ENCODE results near the gene IL22RA2.
"Not testable (repeated sequence)": the region's sequence is repeated elsewhere in the genome, so short reads cannot be mapped to it uniquely, and the experiment has no call there.

Gene IL22RA2

DNA sequence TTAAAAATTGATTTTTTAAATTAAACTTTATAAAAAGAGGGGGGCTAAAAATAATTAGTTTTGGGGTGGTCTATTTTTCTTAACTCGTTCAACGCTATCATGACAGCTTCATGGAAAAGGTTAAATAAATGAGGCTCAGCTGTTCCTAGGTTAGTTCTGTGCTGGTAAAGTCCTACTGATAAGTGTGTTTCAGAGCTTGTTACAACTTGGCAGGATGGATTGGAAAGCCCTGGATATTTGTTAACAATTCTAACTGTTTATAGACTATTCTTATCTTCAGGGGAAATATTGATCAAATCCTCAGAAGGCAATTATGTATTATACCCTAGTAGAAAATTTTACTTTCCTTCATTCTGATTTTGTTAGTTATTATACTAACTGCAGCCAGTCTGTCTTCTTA lies 50.4 kb downstream of the IL22RA2 start:
- no peak for DNase-seq (ENCODE audit: low read depth)

DNA sequence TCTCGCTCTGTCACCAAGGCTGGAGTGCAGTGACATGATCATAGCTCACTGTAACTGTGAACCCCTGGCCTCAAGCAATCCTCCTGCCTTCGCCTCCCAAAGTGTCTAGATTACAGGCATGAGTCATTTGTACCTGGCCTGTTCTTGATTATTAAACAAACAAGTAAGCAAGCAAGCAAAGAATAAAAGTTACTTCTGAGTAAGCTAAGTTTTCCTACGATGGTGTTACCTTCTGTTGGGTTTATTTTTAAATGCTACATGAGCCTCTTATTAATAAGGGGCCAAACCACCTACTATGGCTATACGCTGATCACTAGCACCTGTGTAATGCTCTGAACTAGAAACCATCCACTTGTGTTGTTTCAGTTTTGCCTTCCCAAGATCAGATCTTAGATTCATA lies 50.8 kb downstream of the IL22RA2 start:
- no peak for DNase-seq (ENCODE audit: low read depth)

DNA sequence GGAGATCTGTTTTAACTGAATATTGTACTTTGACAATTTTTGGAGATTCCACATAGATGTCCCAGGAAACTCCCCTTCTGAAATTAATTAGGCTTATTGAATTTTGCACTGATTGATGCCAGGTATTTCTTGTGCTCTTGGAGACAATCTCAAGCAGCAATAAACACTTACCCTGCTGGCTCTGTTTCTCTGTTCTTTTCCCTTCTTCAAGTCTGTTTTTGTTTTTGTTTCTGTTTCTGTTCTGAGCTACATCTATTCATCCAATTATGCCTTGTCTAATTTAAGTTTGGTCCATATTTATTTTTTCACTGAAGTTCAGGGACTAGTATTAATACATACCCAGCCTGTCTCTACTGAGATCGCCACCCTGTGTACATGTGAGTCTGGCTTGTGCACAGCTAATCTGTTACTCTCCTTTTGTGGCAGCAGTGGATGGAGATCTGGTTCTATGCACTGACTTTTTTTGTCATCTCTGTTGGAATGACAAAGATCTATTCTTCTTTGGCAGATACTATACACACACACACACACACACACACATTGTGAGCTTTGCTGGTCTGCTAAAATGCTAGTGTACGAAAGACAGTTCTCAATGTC lies 51.9 kb downstream of the IL22RA2 start:
- DNase-seq (ENCODE audit: low read depth), result no peak

DNA sequence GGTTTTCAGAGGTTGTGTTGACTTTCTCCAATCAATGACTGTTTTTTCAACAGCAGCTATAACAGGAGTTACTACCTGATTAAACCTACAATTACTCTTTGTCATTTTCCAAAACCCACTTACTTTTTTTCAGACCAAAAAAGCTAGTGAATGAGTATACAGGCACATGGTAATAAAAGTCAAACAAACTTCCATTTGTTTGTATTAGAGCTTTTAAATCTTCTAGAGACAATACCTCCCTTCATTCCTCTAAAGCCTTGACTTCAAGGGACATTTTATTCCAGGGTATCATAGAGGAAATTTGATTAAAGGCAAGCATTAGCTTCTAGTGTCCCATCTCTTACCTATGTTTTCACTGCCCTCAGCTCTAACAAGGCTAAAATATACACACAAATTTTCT lies 52.7 kb downstream of the IL22RA2 start:
- no peak for DNase-seq (ENCODE audit: low read depth)

DNA sequence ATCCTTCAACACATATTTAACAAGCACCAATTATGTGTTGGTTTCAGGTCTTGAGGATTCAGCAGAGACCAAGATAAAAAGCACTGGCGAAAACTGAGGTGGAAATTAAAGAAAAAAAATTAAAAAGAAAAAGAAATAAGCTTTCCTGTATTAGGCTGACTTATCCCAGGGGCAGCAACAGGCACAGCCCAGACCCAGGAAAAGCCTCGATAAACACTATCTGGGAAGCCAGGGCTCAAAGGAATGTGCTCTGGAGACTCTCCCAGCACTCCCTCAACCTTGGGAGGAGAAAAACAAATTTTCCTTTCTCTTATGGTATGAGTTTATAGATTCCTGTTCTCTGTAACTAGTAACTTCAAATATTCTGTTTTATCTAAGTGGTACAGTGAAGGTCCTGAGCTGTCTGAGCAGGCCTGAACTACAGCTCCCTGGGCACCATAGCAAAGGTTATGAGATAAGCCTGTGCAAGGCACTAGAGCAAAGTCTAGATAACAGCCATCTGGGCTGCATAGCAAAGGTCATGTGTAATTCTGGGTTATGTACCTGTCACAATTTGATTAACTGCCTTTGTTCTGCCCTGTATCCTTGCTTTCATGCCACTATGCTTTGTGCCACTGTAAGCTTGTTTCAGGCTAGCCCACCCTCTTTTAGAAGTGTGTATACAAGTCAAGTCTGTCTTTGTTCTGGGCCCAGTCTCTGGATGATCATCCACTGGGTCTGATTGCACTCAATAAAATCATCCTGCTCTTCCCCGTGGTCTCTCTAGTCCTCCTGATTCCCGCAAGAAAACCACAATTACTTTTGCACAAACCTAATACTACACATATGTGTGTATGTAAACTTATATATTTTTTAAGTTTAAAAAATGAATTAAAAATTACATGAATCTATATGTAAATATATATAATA lies 54.0 kb downstream of the IL22RA2 start:
- DNase-seq (ENCODE audit: low read depth), result no peak

DNA sequence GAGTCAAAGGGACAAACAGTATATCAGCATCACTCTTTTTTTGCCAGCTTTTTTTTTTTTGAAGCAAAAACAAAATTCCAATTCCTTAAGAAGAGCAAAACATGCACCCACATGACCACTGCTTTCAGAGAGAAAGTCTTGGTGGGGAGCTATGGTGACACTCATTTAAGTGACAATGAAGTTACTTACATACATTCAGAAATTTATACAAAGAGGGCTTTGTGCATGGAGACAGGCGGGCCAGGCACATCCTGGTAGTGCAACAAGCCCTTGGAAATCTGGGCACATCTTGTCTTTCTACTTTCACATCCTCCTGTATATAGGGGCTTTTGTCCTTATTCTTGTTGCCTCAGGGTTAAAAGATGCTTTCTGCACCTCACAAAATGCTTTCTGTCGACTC lies 55.9 kb downstream of the IL22RA2 start:
- no peak for DNase-seq (ENCODE audit: low read depth)

DNA sequence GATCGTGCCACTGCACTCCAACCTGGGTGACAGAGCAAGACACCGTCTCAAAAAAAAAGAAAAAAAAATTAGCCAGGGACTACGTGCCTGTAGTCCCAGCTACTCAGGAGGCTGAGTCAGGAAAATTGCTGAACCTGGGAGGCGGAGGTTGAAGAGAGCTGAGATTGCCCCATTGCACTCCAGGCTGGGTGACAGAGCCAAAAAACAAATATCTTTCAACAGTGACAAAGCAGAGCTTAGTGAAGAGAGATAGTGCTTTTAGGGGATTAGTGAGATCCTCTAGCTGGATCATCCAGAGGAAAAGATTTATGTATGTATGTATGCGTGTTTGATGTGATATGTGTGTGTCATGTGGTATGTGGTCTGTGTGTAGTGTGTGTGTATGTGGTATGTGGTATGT lies 56.6 kb downstream of the IL22RA2 start:
- no peak for DNase-seq (ENCODE audit: low read depth)

DNA sequence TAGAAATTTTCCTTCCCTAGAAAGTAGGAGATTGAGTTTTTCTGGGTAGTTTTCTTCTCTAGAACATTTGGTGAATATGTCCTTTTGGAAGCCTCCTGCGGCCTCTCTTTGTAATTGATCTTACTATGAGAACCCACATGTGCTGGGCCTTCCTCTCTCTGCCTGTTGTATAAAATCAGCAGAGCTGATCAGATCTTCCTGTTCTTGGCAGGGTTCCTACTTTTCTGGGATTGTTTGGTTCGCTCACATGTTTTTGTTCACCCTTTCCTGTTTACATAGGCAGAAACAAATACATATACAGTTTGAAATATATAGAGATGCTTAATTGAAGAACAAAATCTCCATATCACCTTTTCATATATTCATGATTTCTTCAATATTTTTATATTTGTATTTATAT lies 57.8 kb downstream of the IL22RA2 start:
- no peak for DNase-seq (ENCODE audit: low read depth)

DNA sequence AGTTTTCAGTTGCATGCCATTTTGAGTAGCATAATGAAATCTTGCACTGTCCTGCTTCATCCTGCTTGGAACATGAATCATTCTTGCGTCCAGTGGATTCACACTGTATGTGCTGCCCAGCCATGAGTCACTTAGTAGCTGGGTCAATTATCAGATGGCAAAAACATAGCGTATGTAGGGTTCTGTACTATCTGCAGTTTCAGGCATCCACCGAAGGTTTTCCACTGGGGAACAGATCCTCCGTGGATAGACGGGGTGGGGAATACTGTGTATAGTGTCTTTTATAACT lies 61.4 kb downstream of the IL22RA2 start:
- peak; percentile 62 for DNase-seq (ENCODE audit: low read depth)

DNA sequence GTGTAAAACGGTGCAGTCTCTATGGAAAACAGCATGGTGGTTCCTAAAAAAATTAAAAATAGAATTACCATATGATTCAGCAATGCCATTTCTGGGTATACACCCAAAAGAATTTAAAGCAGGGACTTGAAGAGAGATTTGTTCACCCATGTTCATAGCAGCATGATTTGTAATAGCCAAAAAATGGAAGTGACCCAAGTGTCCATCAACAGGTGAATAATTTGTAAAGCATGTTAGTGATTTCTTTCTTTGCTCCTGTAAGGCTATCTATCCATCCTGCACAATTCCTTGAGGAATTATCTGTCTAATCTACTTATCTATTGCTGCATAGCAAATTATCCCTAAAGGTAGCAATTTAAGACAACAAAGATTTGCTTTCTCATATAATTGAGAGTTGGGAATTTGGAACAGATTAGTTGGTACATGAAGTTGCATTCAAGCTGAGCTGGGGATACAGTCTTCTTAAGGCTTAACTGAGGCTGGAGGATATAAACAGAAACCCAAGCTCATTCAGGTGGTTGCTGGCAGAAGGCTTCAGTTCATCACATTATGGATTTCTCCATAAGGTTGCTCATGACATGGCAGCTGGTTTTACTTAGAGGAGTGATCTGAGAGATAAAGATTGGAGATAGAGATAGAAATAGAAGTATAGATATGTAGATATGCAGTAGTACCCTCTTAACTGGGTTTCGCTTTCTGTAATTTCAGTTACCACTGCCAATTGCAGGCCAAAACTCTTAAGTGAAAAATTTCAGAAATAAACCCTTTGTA lies 62.0 kb downstream of the IL22RA2 start:
- peak; percentile 2 for DNase-seq (ENCODE audit: low read depth)

DNA sequence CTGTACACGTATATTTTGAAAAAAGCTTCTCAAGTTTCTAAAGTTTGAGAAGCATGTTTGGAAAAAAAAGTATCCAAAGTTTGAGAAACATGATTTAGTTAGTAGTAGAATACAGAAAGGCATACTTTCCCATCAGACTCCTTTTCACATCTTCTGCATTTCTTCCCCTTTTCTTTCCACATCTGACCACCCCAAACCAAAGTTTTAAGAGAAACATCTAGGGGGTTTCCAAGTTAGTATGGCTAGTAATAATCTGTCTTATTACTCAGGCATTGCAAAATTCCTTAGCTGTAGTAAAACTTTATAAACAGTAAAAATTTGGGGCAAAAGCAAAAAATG lies 65.7 kb downstream of the IL22RA2 start:
- DNase-seq (ENCODE audit: low read depth), result no peak

DNA sequence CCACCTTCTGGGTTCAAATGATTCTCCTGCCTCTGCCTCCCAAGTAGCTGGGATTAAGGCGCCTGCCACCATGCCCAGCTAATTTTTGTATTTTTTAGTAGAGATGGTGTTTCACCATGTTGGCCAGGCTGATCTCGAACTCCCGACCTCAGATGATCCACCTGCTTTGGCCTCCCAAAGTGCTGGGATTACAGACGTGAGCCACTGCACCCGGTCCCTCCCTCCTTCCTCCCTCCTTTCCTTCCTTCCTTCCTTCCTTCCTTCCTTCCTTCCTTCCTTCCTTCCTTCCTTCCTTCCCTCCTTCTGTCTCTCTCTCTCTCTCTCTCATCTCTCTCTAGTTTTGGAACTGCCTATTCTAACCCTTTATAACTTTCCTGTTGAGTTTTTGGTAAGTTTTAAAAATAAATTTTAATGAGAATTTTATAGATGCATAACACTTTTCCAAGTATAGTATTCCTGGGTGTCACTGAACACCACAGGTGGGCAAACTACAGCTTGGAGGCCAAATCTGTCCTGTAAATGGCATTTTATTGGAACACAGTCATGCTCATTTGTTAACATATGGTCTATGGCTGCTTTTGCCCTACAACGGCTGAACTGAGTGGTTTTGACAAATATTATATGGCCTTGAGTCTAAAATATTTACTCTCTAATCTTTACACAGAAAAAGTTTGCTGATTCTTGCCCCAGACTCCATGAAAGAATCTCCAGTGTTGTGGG lies 66.2 kb downstream of the IL22RA2 start:
- not testable (repeated sequence) for DNase-seq (ENCODE audit: low read depth)

DNA sequence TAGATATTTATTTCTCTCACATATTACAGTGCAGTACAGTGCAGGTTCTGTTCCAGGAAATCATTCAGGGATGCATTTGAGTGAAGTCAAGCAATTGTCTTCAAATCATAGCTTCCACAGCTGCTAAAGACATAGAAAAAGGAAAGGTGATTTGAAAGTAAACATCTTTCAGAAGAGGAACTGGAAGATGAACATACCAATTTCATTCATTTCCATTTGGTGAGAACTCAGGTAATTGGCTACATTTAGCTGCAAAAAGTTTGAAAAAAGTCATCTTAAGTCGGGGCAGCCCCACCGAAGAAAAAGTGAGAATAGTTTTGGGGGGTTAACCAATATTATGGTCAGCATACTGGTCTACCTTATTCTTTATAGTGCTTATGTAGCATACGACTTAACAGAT lies 67.3 kb downstream of the IL22RA2 start:
- DNase-seq (ENCODE audit: low read depth), result no peak

DNA sequence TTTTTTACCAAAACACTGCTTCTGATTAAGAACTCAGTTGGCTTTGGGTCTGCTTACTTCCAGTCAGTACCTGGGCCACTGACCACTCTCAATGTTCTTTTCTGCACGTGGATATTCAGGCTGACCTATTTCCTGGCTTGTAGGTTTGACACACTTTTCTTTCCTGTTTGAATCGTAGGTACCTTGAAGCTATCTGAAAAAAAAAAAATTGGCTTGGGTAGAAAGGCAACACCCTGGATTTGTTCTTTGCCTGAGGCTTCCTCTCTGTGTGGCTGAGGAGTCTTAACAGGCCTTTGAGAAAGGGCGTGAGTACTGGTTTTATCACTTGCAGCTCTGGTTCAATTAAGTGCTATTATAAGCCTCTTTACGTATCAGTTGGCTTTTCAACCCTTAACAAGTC lies 68.1 kb downstream of the IL22RA2 start:
- no peak for DNase-seq (ENCODE audit: low read depth)

DNA sequence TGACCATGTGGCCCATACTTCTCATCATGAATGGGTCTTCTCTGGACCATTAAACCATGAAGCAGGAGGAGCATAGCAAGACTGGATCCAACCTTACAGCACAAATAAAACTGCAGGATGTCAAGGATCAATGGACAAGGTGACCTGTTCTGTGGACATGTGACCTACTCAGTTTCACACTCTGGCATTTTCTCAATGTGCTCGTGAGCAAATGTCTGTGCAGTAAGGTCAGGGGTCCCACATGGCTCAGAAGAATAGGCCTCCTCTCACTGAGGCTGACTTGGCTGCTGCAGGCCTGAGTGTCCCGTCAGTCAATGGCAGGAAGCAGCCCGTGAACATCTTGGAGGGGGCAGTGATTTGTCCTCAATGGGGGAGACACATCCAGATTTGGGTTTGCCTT lies 68.5 kb downstream of the IL22RA2 start:
- no peak for DNase-seq (ENCODE audit: low read depth)

DNA sequence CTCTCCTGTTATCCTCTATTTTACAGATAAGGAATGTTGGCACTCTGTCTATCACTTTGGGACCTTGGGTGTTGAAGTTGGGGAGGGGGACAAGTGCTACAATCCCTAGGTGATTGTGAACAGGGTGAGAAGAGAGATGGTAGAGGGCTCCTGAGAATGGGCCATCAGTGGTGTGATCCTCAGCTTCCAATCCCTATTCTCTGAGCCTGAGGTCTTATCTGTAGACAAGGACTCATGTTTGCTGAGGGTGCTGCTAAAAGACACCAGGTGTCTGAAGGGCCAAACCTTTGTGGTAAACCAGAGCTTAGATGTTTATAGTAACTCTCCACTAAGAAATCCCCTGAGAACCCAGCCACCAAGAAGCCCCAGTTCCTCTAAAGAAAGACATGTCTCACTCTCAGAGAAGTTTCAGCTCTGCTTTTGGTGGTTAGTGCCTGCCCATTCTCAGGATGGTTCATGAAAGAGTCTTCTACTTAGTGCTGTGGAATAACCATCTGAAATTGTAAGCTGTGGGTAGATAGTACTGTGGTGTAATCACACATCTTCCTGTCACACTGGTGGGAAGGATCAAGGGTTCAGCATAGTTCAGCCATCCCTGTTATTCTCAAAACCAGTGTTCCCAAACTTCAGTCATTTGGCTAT lies 70.5 kb downstream of the IL22RA2 start:
- no peak for DNase-seq (ENCODE audit: low read depth)

DNA sequence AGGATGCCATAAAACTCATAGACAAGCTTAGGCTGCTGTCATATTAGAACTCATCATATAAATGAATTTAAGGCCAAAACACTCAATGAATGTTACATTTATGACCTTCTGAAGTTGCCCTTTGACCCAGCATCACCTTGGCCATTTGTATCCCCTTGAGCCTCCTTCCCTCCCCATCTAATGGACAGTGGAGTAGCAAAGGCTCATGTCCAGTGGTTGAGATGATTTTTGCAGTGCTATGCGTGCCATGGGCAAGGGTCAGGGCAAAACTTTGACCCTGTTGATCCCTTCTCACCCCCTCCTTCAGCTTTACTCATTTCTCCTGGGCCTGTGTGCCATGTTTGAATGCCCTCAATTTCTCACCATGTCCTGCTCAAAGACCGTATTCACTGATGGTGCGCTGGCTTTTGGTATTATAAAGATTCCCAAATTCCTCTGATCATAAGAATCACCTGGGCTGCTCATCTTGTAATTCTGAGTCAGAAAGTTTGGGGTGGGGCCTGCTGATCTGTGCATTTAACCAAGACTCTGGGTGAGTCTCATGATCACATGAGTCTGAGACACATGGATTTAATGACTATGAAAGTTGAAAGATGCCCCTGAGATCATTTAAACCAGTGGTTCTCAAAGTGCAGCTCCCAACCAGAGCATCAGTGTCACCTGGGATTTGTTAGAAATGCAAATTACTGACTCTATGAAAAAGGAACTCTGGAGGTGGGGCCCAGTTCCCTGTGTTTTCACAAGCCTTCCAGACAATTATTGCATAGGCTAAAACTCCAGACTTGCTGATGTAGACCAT lies 71.2 kb downstream of the IL22RA2 start:
- DNase-seq (ENCODE audit: low read depth), result no peak

DNA sequence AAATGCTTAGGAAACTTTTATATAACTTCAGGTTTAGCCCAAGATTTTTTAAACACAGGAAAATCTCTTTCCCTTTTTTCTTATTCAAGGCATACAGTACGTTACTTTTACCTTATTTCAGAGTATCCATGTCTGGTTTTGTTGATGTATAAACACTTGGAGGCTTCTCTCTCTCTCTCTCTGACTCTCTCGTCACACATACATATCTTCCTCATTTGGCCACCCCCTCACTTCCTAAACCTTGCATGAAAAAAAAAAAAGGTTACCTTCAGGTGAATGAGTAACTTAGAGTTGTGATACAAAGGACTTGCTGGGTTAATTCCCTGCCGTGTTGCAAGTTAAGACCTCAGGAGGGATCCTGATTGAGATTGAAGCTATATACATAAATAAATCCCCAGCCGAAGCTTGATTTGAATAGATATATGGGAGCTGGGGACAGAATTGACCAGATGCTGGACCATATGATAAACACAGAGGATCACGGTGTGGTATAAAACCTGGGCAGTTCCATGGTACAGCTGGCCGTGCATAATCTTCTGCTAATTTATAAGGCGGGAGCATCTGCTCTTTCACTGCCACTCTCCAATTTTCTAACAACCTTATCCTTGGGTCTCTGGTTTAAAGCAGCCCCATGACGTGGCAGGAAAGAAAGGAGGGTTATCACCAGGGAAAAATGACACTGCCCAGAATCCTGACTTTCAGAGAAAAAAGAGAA lies 73.6 kb downstream of the IL22RA2 start:
- DNase-seq (ENCODE audit: low read depth), result no peak

DNA sequence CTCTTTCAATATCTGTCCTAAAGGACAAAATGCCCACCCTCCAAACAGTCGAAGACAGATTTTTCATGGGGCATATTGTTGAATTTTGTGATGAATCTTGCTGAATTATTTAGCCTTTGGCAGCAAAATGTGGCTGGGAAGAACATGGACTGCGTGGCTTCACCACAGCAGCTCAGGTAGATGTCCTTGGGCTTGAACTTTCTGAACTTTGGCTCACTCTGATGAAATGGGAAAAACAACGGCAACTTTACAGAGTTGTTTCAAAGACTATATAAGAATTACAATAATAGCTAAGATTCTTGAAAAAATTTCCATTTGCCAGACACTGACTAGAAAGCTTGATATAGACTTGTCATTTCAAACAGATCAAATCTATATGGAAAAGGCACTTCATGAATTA lies 75.9 kb downstream of the IL22RA2 start:
- no peak for DNase-seq (ENCODE audit: low read depth)

DNA sequence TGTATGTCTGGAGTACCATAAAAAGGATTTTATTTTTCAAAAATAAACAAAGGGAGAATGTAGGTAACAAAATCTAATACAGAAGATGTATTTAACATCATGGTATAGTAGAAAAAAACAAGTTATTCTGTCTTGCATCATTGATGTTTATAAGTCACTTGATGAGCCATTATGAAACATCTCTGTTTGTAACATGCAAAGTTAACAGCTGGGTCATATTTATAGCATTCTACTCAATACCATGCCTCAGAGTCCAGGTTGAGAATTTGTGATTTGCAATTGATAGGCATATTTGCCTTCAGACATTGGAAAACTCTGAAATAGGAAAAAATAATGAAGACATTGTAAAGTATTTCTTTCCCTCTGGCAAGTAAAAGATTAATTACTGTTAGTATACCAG lies 76.4 kb downstream of the IL22RA2 start:
- DNase-seq (ENCODE audit: low read depth), result no peak

Data from EH (cell line).